ENCODE data around the gene ASXL2.
"Not testable (repeated sequence)": the region's sequence is repeated elsewhere in the genome, so short reads cannot be mapped to it uniquely, and the experiment has no call there.

The ASXL2 gene

GRCh38 chr2:25742501-25742900 lies 135.8 kb downstream of the ASXL2 start:
- no peak for DNase-seq (ENCODE audit: low read depth in 4 of 4, low spot score in 1 of 4)

DNA sequence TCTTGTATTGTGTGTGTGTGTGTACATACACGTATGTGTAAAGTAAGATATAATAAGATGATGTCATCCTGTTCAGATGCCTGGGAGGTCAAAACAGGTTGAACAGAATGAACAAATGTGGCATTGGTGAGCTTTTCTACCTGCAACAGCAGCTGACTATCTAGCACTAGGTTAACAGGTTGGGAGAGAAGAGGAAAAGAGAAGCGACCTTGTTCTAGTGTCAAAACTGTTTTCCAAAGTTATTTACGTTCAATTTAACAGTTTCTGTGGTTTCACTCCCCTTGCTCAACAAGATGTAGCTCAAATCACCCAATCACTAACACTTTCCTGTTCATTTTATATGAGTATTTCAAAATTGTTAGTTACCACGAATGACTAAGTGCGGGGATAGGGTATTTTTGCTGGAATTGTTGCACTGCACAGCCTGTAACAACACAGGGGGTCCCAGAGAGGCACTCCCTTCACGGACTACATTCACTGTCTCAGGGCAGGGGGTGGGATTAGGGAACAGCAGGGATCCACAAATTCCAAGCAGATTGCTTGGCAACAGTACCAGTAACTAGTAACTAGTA lies 137.4 kb downstream of the ASXL2 start:
- DNase-seq (ENCODE audit: low read depth in 4 of 4, low spot score in 1 of 4), result no peak

- DNase-seq (ENCODE audit: low read depth in 4 of 4, low spot score in 1 of 4), result no peak
Measured at GRCh38 chr2:25738383-25739343, 139.6 kb downstream of the ASXL2 start.

DNA sequence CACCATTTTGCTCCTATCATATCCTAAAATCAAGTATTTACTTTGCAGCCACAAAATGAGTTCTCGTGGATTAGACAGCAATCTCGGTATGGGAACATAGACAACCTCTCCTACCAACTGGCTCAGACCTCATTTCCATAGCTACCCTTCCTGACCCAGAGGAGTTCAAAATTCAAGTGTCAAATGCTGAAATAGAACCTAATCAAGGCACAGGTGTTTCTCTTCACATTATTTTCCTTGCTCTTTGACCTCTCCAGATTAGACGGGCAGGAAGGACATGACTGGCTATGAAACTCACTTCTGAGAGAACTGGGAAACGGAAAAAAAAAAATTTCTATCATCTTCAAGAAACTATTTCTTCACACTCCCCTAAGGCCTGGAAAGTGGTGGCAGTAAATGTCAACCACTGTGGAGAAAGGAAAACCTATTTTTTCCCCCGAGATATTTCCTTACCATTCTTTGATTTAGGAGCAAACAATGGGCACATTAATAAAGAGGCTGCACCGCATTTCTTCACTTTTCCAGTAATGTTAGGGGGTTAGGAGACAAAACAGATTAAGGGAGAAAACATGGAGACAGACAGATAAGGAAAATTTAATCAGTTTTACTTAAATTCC lies 141.3 kb downstream of the ASXL2 start:
- no peak for DNase-seq (ENCODE audit: low read depth in 4 of 4, low spot score in 1 of 4)

- no peak for DNase-seq (ENCODE audit: low read depth in 4 of 4, low spot score in 1 of 4)
Measured at GRCh38 chr2:25735835-25736234, 142.5 kb downstream of the ASXL2 start.

- DNase-seq (ENCODE audit: low read depth in 4 of 4, low spot score in 1 of 4), result no peak
Measured at GRCh38 chr2:25728559-25728958, 149.7 kb downstream of the ASXL2 start.

- no peak for DNase-seq (ENCODE audit: low read depth in 4 of 4, low spot score in 1 of 4)
Measured at GRCh38 chr2:25726522-25726921, 151.8 kb downstream of the ASXL2 start.

GRCh38 chr2:25725877-25726276 lies 152.4 kb downstream of the ASXL2 start:
- DNase-seq (ENCODE audit: low read depth in 4 of 4, low spot score in 1 of 4), result no peak

- no peak for DNase-seq (ENCODE audit: low read depth in 4 of 4, low spot score in 1 of 4)
Measured at GRCh38 chr2:25724756-25725155, 153.5 kb downstream of the ASXL2 start.

- no peak for DNase-seq (ENCODE audit: low read depth in 4 of 4, low spot score in 1 of 4)
Measured at GRCh38 chr2:25722224-25722623, 156.1 kb downstream of the ASXL2 start.

DNA sequence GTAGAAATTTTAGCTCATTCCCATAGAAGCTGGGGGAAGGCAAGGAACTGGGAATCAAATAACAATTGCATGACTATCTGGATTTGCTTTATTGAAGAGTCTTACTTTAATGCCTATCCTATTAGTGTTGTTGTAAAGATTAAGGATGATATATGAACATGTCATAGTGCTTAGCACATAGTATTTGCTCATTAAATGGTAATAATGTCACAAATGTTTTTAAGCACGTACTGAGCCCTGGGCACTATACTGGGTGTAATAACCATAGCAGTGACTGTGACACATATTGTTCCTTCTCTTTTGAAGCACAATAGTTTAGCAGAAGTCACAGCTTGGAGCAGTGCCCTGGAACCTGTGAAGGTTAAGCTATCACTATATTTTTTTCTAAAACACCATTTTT lies 157.7 kb downstream of the ASXL2 start:
- DNase-seq (ENCODE audit: low read depth in 4 of 4, low spot score in 1 of 4), result no peak

- DNase-seq (ENCODE audit: low read depth in 4 of 4, low spot score in 1 of 4), result no peak
Measured at GRCh38 chr2:25714740-25715139, 163.5 kb downstream of the ASXL2 start.

DNA sequence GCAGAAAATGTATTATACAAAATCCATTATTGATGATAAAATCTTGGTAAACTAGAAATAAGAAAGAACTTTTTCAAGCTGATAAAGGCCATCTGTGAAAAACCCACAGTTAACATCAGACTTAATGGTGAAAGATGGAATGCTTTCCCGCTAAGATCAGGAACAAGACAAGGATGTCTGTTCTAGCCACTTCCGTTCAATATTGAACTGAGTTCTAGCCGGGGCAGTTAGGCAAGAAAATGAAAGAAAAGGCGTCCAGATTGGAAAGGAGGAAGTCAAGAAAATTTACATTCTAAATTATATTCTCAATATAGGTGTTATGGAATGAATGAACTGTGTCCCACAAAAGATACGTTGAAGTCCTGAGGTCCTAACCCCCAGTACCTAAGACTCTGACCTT lies 165.8 kb downstream of the ASXL2 start:
- DNase-seq (ENCODE audit: low read depth in 4 of 4, low spot score in 1 of 4), result no peak

DNA sequence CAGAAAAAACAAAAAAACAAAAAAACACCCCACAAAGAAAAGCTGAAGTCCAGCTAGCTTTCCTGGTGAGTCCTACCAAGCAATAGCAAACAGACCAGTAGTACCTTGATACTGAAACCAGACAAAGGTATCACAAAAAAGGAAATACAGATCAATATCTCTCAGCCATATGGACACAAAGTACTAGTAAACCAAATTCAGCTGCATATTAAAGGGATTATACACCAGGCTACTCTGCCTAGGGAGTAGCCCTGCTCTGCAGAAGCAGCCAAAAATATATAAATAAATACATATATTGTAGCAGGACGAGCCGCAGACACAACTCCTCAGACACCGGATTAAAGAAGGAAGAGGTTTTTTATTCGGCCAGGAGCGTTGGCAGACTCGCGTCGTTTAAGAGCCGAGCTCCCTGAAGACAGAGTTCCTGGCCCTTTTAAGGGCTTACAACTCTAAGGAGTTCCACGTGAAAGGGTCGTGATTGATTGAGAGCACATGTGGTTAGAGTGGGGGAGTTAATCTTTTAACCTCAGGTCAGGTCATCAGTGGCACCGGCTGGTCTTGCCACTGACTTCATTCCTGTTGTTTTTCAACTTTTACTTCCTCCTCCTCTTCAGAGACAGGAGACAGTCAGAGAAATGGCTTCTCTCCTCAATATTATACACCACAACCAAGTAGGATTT lies 166.5 kb downstream of the ASXL2 start:
- DNase-seq (ENCODE audit: low read depth in 4 of 4, low spot score in 1 of 4), result no peak

GRCh38 chr2:25710750-25711149 lies 167.5 kb downstream of the ASXL2 start:
- DNase-seq (ENCODE audit: low read depth in 4 of 4, low spot score in 1 of 4), result no peak

GRCh38 chr2:25709349-25709748 lies 168.9 kb downstream of the ASXL2 start:
- DNase-seq (ENCODE audit: low read depth in 4 of 4, low spot score in 1 of 4), result no peak

DNA sequence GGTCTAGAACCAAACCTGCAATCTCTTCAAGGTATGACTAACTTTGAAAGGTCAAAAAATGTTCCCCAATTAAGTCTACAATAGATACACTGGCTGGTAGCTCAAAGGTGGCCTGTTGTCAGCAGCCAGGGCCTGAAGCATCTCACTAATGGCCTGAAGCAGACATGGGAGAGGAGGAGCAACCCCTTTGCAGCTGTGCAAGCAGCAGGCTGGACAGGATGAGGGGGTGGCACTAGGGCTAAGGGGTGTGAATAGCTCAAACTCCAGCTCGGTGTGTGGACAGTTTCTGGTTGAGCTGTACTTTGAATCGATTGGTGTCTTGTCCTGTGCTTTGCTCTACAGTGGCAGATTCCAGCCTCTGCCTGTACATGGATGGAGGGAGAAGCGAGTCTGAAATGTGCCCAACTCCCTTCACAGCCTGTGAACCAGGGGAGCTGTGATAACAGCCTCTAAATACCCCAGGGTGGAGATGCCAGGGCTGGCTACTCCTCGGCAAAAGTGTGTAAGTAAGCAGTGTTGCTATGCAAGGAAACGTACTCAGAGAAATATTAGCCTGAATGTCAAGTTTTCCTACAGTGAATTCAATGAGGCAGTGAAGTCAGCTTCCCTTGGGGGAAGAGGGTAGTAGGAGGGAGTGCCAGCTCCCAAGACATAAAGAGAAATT lies 170.2 kb downstream of the ASXL2 start:
- DNase-seq (ENCODE audit: low read depth in 4 of 4, low spot score in 1 of 4), result no peak

GRCh38 chr2:25705575-25705974 lies 172.7 kb downstream of the ASXL2 start:
- not testable (repeated sequence) for DNase-seq (ENCODE audit: low read depth in 4 of 4, low spot score in 1 of 4)

DNA sequence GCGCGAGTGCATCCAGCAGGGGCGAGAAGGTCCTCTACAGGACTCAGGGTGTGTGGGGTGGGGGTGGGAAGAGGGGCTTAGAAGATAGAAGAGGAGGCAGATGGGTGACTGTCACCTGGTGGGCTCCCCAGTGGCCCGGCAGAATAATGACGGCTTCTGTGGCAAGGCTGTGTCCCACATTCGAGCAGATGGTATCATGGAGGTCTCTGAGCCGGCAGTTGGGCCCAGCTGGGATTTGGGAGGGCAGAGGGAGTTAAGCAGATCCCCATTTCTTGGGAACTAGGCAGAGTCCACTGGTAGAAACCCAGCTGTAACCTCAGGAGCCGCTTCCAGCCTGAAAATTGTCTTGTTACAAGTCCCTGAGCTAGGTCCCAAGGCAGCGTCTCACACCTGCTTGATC lies 176.5 kb downstream of the ASXL2 start:
- no peak for DNase-seq (ENCODE audit: low read depth in 4 of 4, low spot score in 1 of 4)

GRCh38 chr2:25700221-25700660 lies 178.0 kb downstream of the ASXL2 start:
- peak in 1 of 4 experiments; percentile 13 for DNase-seq (ENCODE audit: low read depth in 4 of 4, low spot score in 1 of 4)

DNA sequence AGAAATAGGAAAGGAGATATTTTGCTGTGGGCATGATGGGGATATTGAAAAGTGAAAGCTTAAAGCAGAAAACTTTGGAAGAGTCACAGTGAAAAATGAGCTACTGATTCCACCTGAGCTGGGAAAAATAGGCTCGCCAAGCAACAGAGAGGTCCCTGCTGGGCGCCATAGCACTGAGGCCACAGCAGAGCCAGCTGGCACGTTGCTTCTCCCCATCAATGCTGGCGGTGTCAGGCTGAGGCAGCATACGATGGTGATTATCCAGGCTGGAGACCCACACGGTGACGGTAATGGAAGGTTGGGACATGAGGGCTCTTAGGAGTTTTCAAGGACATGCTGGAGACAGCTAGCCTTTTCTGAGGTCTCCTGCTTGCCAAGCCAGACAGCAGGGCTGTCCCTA lies 179.1 kb downstream of the ASXL2 start:
- DNase-seq (ENCODE audit: low read depth in 4 of 4, low spot score in 1 of 4), result no peak

Data from stimulated activated CD4-positive, alpha-beta T cell treated with anti-CD3 and anti-CD28 coated beads, Interleukin-1b, Interleukin-23, amount 100 ng/mL, for 24 hours (primary cell).